GM19468 (cell line): ENCODE data around the gene PTP4A2.

ENCODE experiments used
- ATAC-seq: cut with Tn5 transposase; IDR thresholded peaks from one replicate; pipeline ENCODE4 v1.9.1; 2021; ENCODE audit warnings: mild to moderate bottlenecking, moderate library complexity, moderate number of reproducible peaks; ENCODE audit not compliant: unreplicated experiment; ENCODE audit errors: extremely low read depth

Gene PTP4A2

GRCh38 chr1:31938184-31938975 lies at the start of gene PTP4A2:
Gene PTP4A2 (minus strand): TSS chr1:31938368. CDS start chr1:31919065, 19,303 bp downstream.
- ATAC-seq: peak; percentile 57

GRCh38 chr1:31987135-31987619 lies 49.0 kb upstream of the PTP4A2 start:
- ATAC-seq: no peak

- ATAC-seq: no peak
Measured at GRCh38 chr1:31985430-31985829, 47.3 kb upstream of the PTP4A2 start.

- ATAC-seq: no peak
Measured at GRCh38 chr1:31984419-31985347, 46.5 kb upstream of the PTP4A2 start.

GRCh38 chr1:31981972-31982371 lies 43.8 kb upstream of the PTP4A2 start:
- no peak for ATAC-seq

GRCh38 chr1:31981456-31981839 lies 43.3 kb upstream of the PTP4A2 start:
- ATAC-seq: no peak

GRCh38 chr1:31980835-31981455 lies 42.8 kb upstream of the PTP4A2 start:
- ATAC-seq: no peak

GRCh38 chr1:31978843-31979400 lies 40.8 kb upstream of the PTP4A2 start:
- ATAC-seq: no peak

- ATAC-seq: no peak
Measured at GRCh38 chr1:31977385-31978131, 39.4 kb upstream of the PTP4A2 start.

GRCh38 chr1:31976401-31976800 lies 38.2 kb upstream of the PTP4A2 start:
- ATAC-seq: no peak

- no peak for ATAC-seq
Measured at GRCh38 chr1:31970873-31971272, 32.7 kb upstream of the PTP4A2 start.

- no peak for ATAC-seq
Measured at GRCh38 chr1:31961536-31961935, 23.4 kb upstream of the PTP4A2 start.

GRCh38 chr1:31959521-31960340 lies 21.6 kb upstream of the PTP4A2 start:
- no peak for ATAC-seq

- ATAC-seq: no peak
Measured at GRCh38 chr1:31957701-31958674, 19.8 kb upstream of the PTP4A2 start.

GRCh38 chr1:31955917-31956736 lies 18.0 kb upstream of the PTP4A2 start:
- ATAC-seq: no peak

- no peak for ATAC-seq
Measured at GRCh38 chr1:31954607-31955283, 16.6 kb upstream of the PTP4A2 start.
